GM19324 (cell line): ENCODE results near the gene NCOA1.
"Not testable (repeated sequence)": the region's sequence is repeated elsewhere in the genome, so short reads cannot be mapped to it uniquely, and the experiment has no call there.

ENCODE experiments used
- ATAC-seq: cut with Tn5 transposase; IDR thresholded peaks from one replicate; pipeline ENCODE4 v1.9.1; 2021; ENCODE audit warnings: mild to moderate bottlenecking, moderate library complexity; ENCODE audit not compliant: unreplicated experiment, low FRiP score

NCOA1 gene

DNA sequence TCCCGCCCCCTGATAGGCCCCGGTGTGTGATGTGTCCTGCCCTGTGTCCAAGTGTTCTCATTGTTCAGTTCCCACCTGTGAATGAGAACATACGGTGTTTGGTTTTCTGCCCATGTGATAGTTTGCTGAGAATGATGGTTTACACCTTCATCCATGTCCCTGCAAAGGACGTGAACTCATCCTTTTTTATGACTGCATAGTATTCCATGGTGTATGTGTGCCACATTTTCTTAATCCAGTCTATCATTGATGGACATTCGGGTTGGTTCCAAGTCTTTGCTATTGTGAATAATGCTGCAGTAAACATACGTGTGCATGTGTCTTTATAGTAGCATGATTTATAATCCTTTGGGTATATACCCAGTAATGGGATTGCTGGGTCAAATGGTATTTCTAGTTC is 40.6 kb downstream of the NCOA1 start:
- not testable (repeated sequence) for ATAC-seq

DNA sequence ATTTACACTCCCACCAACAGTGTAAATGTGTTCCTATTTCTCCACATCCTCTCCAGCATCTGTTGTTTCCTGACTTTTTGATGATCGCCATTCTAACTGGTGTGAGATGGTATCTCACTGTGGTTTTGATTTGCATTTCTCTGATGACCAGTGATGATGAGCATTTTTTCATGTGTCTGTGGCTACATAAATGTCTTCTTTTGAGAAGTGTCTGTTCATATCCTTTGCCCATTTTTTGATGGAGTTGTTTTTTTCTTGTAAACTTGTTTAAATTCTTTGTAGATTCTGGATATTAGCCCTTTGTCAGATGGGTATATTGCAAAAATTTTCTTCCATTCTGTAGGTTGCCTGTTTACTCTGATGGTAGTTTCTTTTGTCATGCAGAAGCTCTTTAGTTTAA is 41.0 kb downstream of the NCOA1 start:
- ATAC-seq = not testable (repeated sequence)

DNA sequence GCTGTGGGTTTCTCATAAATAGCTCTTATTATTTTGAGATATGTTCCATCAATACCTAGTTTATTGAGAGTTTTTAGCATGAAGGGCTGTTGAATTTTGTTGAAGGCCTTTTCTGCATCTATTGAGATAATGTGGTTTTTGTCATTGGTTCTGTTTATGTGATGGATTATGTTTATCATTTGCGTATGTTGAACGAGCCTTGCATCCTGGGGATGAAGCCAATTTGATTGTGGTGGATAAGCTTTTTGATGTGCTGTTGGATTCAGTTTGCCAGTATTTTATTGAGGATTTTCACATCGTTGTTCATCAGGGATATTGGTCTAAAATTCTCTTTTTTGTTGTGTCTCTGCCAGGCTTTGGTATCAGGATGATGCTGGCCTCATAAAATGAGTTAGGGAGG is 42.5 kb downstream of the NCOA1 start:
- ATAC-seq = not testable (repeated sequence)

DNA sequence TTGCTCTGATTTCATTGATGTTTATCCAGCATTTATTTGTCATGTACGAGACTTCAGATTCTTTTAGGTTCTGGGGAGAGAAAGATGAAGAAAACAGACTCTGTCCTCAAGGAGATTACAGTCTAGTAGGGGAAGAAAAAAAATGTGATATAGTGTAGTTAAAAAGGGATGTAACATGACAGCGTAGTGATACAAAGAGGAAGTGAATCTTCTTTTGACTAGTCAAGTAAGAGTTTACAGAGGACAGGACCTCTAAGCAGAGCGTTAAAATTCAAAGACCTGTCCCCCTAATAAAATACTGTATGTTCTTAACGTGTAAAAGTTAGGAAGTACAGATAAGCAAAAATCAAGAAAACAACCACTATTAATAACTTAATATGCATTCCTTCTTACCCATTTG is 47.7 kb downstream of the NCOA1 start:
- ATAC-seq = no peak

DNA sequence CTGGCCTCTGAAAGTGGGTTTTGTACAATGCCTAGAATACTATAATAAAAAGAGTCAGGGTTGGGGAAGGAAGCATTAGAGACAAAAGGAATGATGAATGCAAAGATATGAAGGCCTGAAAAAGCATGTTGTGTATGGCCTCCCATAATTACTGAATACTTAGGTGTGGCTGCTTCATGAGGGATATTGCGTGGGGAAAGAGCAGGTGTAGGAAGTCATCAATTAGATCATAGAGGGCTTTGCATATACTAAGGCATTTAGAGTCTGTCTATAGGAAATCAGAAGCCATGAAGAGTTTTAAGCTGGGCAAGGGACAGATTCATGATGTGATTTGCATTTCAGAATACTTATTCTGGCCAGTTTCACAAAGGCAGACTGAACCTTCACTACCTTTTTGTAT is 48.2 kb downstream of the NCOA1 start:
- no peak for ATAC-seq

DNA sequence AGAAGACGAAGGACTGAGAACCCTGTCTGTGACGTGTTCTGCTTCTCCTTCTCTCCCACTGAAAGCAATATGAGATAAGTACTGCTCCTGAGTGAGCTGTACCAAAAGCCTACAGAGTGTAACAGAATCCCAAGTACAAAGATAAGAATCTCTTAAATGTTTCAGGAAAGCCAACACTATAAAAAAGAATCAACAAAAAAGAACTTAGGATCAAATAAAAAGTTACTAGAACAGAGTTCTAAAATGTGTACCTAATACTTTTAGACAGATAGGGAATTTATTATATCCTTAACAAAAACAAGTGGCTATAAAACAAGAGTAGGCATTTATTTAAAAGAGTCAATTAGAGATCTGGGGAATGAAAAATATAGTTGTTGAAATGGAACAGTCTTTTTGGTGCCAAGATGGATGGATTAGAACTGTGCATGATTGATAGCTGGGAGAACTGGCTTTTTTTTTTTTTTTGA is 49.0 kb downstream of the NCOA1 start:
- no peak for ATAC-seq

DNA sequence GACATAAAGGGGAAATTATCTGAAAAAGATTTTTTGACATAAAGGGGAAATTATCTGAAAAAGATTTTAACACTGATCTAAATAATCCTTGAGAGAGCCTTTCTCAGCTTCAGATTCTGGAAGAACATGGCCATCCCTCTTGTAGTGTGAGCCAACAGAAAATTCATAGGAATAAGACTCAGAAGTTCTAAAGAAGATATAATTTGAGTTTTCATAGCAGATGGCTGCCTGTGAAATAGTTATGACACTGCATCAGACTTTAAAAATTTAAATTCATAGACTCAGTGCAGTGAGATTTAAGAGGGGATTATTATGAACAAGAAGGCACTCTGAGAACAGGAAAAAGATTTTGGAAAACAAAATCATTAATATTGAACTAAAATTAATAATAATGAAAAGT is 50.6 kb downstream of the NCOA1 start:
- no peak for ATAC-seq

DNA sequence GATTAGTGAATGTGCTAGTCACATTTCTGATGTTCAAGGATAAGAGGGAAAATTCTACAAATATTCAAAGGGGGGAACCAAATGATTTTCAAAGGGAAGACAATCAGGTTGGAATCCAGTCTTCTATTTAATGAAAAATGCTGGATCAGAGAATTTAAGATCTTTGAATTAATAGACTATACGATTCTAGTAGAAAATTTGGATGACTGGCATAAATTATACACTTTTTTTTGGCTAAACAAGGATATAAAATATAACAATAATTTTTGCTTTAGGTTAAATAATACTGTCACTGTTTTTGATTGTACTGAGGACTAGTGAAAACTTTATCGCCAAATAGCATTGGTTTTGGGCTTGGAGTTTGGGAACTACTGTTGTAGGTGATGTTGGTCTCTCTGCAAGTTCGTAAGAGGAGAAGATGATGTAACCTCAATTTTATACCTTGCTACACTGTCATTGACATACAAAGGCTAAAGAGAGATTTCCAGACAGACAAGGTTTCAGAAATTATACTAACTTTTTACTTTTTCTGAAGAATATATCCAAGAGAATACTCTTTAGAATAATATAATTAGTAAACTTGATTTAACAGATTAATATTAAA is 51.3 kb downstream of the NCOA1 start:
- no peak for ATAC-seq

DNA sequence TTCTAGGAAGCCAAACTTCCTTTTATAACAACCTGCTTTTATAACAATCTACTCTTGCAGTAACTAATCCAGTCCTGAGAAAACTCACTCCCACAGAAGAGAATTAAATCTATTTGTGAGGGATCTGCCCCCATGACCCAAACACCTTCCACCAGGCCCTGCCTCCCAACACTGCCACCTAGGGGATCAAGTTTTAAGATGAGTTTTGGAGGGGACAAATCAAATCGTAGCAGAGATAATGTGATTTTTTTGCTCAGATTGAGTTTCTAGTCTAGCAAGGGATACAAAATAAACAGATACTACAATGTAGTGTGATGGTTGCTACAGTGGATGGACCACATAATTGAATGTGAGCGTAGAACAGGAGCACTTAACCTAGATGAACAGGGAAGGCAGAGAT is 52.2 kb downstream of the NCOA1 start:
- ATAC-seq = no peak

DNA sequence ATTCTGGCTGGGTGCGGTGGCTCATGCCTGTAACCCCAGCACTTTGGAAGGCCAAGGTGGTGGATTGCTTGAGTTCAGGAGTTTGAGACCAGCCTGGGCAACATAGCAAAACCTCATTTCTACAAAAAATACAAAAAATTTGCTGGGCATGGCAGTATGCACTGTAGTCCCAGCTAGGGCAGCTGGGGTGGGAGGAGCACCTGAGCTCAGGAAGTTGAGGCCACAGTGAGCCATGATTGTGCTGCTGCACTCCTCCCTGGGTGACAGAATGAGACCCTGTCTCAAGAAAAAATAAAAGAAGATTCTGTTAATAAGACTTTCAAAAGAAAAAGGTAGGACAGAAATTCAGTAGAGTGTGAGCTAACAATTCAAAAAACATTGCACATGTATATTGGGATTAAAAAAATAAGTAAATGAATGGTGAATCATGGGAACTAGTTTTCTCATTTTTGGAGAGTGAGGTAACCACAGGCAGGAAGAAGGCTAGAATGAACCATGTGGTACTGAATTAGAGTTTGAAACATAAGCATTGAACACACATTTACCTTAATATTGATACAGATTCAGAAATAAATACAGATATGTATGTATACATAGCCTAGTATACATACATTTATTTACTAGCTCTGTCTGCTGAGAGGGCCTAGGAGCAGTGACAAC is 53.5 kb downstream of the NCOA1 start:
- ATAC-seq = no peak

DNA sequence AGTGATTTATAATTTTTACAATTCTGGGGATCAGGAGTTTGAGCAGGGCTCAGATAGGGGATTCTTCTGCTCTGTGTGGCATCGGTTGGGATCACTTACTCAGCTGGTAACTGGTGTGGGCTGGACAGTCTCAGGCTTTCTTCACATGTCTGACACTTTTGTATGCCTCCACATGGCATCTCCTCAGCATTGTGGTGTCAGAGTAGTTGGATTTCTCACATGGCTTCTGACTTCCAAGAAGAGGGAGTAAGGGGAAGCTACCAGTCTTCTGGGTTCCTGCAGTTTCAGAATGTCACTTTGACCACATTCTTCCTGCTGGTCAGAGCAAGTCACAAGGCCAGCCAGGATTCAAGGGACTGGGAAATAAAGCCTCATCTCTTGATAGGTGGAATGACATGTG is 55.6 kb downstream of the NCOA1 start:
- ATAC-seq = no peak

DNA sequence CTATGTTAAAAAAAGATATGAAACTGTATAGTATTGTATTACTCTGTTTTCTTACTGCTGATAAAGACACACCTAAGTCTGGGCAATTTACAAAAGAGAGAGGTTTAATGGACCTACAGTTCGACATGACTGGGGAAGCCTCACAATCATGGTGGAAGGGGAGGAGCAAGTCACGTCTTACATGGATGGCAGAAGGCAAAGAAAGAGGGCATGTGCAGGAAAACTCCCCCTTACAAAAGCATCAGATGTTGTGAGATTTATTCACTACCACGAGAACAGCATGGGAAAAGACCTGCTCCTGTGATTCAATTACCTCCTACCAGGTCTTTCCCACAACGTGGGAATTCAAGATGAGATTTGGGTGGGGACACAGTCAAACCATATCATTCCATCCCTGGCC is 57.0 kb downstream of the NCOA1 start:
- ATAC-seq = no peak

DNA sequence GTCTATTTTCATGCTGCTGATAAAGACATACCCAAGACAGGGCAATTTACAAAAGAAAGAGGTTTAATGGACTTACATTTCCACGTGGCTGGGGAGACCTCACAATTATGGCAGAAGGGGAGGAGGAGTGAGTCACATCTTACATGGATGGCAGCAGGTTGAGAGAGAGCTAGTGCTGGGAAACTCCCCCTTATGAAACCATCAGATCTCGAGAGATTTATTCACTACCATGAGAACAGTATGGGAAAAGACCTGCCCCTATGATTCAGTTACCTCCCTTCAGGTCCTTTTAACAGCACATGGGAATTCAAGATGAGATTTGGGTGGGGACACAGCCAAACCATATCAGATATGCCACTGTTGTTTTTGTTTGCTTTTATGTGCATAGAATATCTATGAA is 59.2 kb downstream of the NCOA1 start:
- not testable (repeated sequence) for ATAC-seq

DNA sequence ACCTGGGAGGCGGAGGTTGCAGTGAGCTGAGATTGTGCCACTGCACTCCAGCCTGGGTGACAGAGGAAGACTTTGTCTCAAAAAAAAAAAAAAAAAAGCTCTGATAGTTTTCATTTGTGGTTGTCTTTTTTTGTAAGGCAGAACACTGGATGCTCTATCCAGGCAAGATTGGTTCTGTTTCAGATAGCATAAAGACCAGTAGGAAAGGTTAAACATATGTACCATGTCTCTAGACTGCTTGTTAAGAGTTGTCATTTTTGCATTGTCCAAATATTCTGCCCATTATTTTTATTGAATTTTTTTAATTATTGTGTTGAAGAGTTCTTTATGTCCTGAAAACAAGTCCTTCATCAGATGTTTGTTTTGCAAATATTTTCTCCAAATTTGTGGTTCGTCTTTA is 60.0 kb downstream of the NCOA1 start:
- no peak for ATAC-seq

DNA sequence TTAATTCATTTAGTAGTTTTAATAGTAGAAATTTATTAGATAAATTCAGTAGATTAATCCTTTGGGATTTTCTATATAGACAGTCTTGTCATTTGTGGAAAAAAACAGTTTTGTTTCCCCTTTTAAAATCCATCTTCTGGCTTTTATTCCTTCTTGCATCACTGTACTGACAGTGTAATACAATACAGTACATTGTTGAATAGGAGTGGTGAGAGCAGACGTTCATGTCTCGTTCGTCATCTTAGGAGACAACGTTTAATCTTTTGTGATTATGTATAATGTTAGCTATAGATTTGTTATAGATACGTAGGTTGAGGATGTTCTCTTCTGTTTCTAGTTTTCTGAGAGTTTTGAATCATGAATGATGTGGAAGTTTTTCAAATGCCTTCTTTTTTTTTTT is 61.8 kb downstream of the NCOA1 start:
- ATAC-seq = no peak

DNA sequence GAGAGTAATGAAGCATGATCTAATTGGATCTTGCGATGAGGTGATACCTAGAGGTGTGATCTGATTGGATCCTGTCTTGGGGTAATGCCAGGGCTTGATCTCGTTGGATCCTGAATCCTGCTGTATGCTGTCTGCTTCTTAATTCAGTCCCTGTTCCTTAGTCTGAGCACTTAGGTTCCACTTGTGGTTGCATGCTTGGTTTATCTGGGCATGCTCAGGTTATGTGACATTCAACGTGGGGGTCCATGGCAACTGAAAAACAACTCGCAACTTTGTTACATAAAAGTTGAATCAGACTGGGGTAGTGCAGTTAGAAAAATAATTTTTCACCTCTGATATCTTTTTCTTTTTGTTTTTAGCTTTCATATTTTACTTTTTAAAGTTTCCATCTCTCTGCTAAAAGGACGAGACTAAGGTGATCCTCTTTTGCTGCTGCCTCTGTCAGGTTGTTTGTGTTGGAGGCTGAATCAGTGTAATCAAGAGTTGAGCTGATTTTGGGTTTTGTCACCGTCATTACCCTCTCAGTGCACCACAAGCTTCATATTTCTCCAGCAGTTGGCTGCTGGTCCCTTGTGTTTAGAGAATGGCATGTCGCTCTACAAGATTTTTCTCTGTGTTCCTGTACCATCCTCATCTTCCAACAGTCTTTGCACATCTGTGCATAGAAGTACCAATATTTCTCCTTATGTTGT is 67.9 kb downstream of the NCOA1 start:
- no peak for ATAC-seq

DNA sequence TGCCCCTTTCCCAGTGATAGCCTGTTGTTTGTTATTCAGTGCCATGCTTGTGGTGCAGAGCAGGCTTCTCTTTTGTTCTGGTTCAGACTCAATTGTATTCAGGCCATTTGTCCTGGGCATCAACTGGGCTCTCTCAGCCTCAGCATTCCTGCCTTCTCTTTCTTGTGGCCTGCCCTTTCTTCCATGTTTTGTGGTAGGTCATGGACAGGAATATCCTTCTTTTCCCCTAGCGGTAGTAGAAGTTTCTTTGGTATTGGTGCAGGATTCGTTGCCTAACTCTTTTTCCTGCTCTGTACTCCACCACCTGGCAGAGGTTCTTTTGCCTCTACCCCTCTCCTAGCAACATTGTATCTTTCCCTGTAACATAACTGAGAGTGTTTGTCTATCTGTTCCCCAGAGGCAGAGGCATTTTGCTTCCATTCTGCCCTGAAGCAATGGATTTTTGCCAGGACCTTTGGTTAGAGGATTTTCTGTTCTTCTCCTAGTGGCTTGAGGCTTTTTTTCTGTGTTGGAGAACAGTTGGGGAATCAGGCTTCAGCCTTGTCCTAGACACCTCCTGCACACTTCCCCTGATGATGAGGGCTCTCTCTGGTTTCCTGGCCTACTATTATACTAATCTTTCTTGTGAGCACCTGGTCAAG is 68.5 kb downstream of the NCOA1 start:
- ATAC-seq = no peak

DNA sequence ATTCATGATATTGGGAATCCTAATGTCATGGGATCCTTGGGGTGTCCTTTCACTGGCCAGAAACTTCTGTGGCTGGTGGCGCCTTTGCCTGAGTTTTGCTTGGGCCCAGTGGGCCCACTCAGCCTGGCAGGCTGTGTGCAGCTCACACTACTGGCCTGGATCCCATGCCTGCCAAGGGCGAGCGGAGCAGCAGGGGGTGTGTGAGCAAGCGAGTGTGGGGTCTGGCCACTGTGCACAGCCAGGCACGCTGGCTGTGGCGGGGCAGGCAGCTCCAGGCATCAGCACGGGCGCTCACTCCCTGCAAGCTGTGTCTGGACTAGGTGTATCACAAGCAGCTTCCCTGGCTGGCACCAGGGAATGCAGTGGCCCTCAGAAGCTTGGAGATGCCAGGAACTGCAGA is 74.5 kb downstream of the NCOA1 start:
- ATAC-seq = no peak

DNA sequence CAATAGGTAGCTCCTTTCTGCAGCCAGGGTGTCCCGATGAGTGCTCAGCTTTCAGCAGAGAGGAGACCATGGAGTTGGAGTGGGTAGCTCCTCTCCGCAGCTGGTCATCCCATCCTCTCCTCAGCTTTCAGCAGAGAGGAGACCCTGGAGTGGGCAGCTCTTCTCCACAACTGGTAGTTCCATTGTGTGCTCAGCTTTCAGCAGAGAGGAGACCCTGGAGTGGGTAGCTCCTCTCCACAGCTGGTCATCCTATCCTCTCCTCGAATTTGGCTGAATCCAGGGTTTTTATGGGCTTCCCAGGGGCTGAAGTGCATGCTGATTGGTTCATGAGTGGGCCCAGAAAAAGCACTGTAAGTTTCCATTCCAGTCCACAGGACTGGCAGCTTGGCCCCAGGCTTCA is 75.2 kb downstream of the NCOA1 start:
- ATAC-seq = no peak

DNA sequence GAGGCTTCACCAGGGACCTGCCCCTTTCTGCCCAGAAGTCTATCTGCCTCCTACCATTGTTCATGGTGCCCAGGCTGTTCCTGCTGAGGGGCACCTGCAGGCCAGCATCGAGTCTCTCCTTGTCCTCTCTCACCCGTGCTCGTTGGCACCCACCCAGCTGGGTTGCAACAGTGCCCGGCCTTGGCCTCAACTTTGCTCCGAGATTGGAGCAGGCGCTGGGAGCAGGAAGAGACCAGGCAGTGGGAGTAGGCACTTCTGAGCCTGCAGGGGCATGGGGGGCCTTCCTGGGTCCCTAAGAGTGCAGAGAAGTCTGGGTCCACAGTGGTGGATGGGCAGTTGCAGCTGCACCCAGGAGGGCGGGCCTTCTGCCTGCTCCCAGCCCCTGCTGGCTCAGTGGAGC is 75.6 kb downstream of the NCOA1 start:
- no peak for ATAC-seq

DNA sequence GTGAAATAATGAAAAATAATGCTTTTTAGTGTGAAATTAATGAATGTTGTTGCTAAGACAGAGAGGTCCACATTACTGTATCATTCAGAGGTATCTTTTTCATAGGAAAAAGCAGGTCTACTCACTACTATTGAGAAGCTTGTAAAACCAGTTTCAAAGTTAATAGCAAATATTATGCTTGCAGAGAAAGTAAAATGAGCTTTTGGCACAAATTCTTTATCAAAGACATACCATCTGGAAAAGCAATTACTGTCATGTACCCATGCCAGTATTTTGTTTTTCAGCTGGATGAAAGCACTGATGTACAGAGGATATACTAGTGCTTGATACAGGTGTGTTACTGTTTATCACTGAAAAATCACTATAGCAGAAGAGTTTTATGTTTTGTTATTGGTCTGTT is 77.5 kb downstream of the NCOA1 start:
- ATAC-seq = no peak
